C4-2B (cell line): ENCODE measurements around the gene CEP76.

Experiments
- ZFX ChIP-seq: fragments of 450-650 bp; IDR thresholded peaks from 2 replicates; pipeline ENCODE4 v1.6.1; 2017
- TF ChIP-seq, protein P1 (sequence below): fragments of 450-650 bp; conservative IDR thresholded peaks from 2 replicates; pipeline ENCODE4 v1.5.1; 2017; ENCODE audit warnings: mild to moderate bottlenecking

DNA sequence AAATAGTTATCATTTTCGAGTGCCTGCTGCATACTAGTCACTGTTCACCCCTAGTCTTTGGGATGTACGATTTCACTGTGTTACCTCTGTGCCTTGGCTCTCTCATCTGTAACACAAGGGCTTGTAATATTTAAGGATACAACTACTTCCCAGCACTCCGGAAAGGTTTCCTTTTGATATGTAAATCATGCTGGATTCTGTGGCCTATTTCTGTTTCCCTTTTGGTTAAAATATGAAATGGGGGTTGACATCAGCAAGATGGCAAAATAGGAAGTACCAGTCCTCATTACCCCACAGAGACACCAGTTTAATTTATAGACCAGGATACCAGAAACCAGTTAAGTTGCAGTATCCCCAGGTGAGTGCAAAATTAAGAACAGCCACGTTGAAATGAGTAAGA lies 23.8 kb upstream of the CEP76 start:
- TF ChIP-seq, protein P1, sequence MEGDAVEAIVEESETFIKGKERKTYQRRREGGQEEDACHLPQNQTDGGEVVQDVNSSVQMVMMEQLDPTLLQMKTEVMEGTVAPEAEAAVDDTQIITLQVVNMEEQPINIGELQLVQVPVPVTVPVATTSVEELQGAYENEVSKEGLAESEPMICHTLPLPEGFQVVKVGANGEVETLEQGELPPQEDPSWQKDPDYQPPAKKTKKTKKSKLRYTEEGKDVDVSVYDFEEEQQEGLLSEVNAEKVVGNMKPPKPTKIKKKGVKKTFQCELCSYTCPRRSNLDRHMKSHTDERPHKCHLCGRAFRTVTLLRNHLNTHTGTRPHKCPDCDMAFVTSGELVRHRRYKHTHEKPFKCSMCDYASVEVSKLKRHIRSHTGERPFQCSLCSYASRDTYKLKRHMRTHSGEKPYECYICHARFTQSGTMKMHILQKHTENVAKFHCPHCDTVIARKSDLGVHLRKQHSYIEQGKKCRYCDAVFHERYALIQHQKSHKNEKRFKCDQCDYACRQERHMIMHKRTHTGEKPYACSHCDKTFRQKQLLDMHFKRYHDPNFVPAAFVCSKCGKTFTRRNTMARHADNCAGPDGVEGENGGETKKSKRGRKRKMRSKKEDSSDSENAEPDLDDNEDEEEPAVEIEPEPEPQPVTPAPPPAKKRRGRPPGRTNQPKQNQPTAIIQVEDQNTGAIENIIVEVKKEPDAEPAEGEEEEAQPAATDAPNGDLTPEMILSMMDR: no peak
- no peak for TF ChIP-seq ZFX
